GM12878 (cell line): ENCODE data around the gene DNAH11. TPM values are rescaled to one million over a fixed set of nuclear protein-coding genes. Genes with fewer than 3 reads are reported as not detected.

Experiments
- ATAC-seq: fragments of 200-7000 bp; cut with Tn5 transposase; 3 replicates; pipeline ENCODE4 v1.9.1; 2020; ENCODE audit warnings: mild to moderate bottlenecking, moderate library complexity
- BruUV-seq: library from RNA; stranded (reverse); fragments of 400-500 nt; replicated peaks from 2 replicates; lab custom pipeline; 2021; lab: Mats Ljungman, UMichigan
- CTCF ChIA-PET: fragments of 300-600 bp; sonication (Branson Sonifier 250); formaldehyde crosslinking; extraction: SDS; loops from one replicate; lab custom pipeline; 2021; ENCODE audit warnings: inconsistent platforms; lab: Yijun Ruan, JAX
- POLR2A ChIA-PET: fragments of 350-600 bp; formaldehyde crosslinking; extraction: SDS; loops from one replicate; lab custom pipeline; 2021; ENCODE audit warnings: inconsistent platforms; lab: Charles Lee
- RAD21 ChIA-PET: fragments of 300-600 bp; sonication (Branson Sonifier 250); formaldehyde crosslinking; loops from one replicate; lab custom pipeline; 2023; ENCODE audit warnings: antibody characterized with exemption; ENCODE audit not compliant: unreplicated experiment; lab: Charles Lee
- SMC1A ChIA-PET: fragments of 300-600 bp; sonication (Branson Sonifier 250); formaldehyde crosslinking; loops from one replicate; lab custom pipeline; 2023; ENCODE audit not compliant: unreplicated experiment, uncharacterized antibody; lab: Charles Lee
- DNase-seq: peaks from one replicate; pipeline ENCODE4 v3.0.0-alpha.2; 2011; ENCODE audit warnings: low read depth, low spot score
- FAIRE-seq: peaks from 3 replicates; lab custom pipeline; 2011; peaks lifted over from hg19 to GRCh38; lab: Jason Lieb, UNC
- H2AFZ ChIP-seq: 2 replicates; pipeline ENCODE4 v1.6.0; 2011; ENCODE audit warnings: low read depth, low read length, control low read depth; ENCODE audit not compliant: control insufficient read depth
- H3K27ac ChIP-seq: 2 replicates; pipeline ENCODE4 v1.5.1; 2011; ENCODE audit warnings: control low read depth; ENCODE audit not compliant: control insufficient read depth, insufficient read depth
- H3K27me3 ChIP-seq, 2 experiments: replicated peaks in 1 of 2; 2 replicates each; pipeline versions ENCODE4 v1.6.0 to v1.6.1; 2011; ENCODE audit warnings: low read length in 1 of 2; ENCODE audit not compliant: control insufficient read depth in 2 of 2, insufficient read depth in 2 of 2
- H3K36me3 ChIP-seq, 2 experiments: 2 replicates each; pipeline ENCODE4 v1.5.1; 2011; ENCODE audit warnings: low read length in 1 of 2; ENCODE audit not compliant: control insufficient read depth in 2 of 2, insufficient read depth in 2 of 2
- H3K4me1 ChIP-seq: 2 replicates; pipeline ENCODE4 v1.6.1; 2011; ENCODE audit warnings: mild to moderate bottlenecking, low read length, moderate library complexity, mixed read lengths; ENCODE audit not compliant: control insufficient read depth, insufficient read depth
- H3K4me2 ChIP-seq: 2 replicates; pipeline ENCODE4 v1.6.0; 2011; ENCODE audit warnings: control low read depth; ENCODE audit not compliant: control insufficient read depth, insufficient read depth
- H3K4me3 ChIP-seq: fragments of 200-600 bp; sonication (generic); 2 replicates; pipeline ENCODE4 v1.5.1; 2016
- H3K79me2 ChIP-seq: 2 replicates; pipeline ENCODE4 v1.6.0; 2011; ENCODE audit warnings: low read length; ENCODE audit not compliant: control insufficient read depth, insufficient read depth
- H3K9ac ChIP-seq: 2 replicates; pipeline ENCODE4 v1.8.0; 2011; ENCODE audit warnings: low read length, control low read depth, mixed read lengths; ENCODE audit not compliant: control insufficient read depth, insufficient read depth
- H3K9me3 ChIP-seq: replicated peaks from 3 replicates; pipeline ENCODE4 v1.5.1; 2011; ENCODE audit warnings: mild to moderate bottlenecking, low read length; ENCODE audit not compliant: control insufficient read depth, insufficient read depth
- H4K20me1 ChIP-seq: 2 replicates; pipeline ENCODE4 v1.6.0; 2011; ENCODE audit not compliant: control insufficient read depth, insufficient read depth
- CBFB ChIP-seq: IDR thresholded peaks from 2 replicates; pipeline ENCODE4 v1.6.1; 2016; ENCODE audit warnings: antibody characterized with exemption, low read depth
- CREB1 ChIP-seq: IDR thresholded peaks from 2 replicates; pipeline ENCODE4 v1.6.1; 2012; ENCODE audit warnings: low read depth, mild to moderate bottlenecking, inconsistent platforms
- POU2F2 ChIP-seq: IDR thresholded peaks from 3 replicates; pipeline ENCODE4 v1.6.1; 2011; ENCODE audit warnings: low read depth, mild to moderate bottlenecking, low read length, borderline replicate concordance
- RAD21 ChIP-seq: IDR thresholded peaks from 2 replicates; pipeline ENCODE4 v1.6.1; 2011; ENCODE audit warnings: mild to moderate bottlenecking, low read depth, low read length, moderate library complexity; ENCODE audit not compliant: insufficient read depth
- SMC3 ChIP-seq: IDR thresholded peaks from 2 replicates; pipeline ENCODE4 v1.6.1; 2011; ENCODE audit warnings: low read length, improper control_type of control experiment, borderline replicate concordance
- YY1 ChIP-seq: IDR thresholded peaks from 2 replicates; pipeline ENCODE4 v1.6.1; 2011; ENCODE audit warnings: low read depth, mild to moderate bottlenecking, low read length
- WGBS: methylation state at CpG from one replicate; pipeline ENCODE4 v1.1.6; 2016; ENCODE audit warnings: low lambda C conversion rate; ENCODE audit not compliant: insufficient replicate concordance, insufficient coverage; ENCODE audit errors: missing lambda C conversion rate; 5-methylcytosine and 5-hydroxymethylcytosine counted together
- in situ Hi-C: fragments of 300-500 bp; cut with MboI; formaldehyde crosslinking; loops from 9 replicates; pipeline ENCODE4 v1.14.3; 2018; ENCODE audit warnings: mixed read lengths
- intact Hi-C: fragments of 100-400 bp; cut with micrococcal nuclease; formaldehyde crosslinking; loops from one replicate; pipeline ENCODE4 v1.14.2; 2022; ENCODE audit not compliant: unreplicated experiment
- polyA plus RNA-seq, 11 experiments: library from polyadenylated mRNA; depleted of rRNA in 4 of 11; unstranded in 6 of 11; stranded (reverse) in 5 of 11; fragments of >200 nt; fragmentation: Nextera tagmentation in 4 of 11; fragmentation: Illumina TruSeq in 1 of 11; extraction: Ambion mirVana in 4 of 11; extraction: Trizol in 1 of 11; gene quantifications; 1 replicate in 1 of 11; 2 replicates in 10 of 11; pipeline versions ENCODE4 v1.2.1 to v1.2.3, GENCODE V29; 2011 to 2016; ENCODE audit warnings: inconsistent platforms in 2 of 11, missing spikeins in 2 of 11, low read depth in 1 of 11
- total RNA-seq, 4 experiments: library from RNA; depleted of rRNA in 3 of 4; stranded (reverse); fragments of >200 nt in 3 of 4; fragmentation: Illumina TruSeq in 1 of 4; extraction: Trizol in 1 of 4; gene quantifications; 2 replicates each; pipeline versions ENCODE4 v1.2.1 to v1.2.3, GENCODE V29; 2013 to 2021
- TF ChIP-seq, protein P1 (sequence below), 3 experiments: IDR thresholded peaks in 2 of 3; conservative IDR thresholded peaks in 1 of 3; 2 replicates each; pipeline ENCODE4 v1.5.1; 2011; ENCODE audit warnings: low read depth in 3 of 3, low read length in 3 of 3, mild to moderate bottlenecking in 3 of 3, control low read depth in 2 of 3, moderate library complexity in 2 of 3, inconsistent platforms in 1 of 3, mixed read lengths in 1 of 3; ENCODE audit not compliant: control insufficient read depth in 2 of 3, insufficient read depth in 1 of 3; ENCODE audit errors: extremely low read depth in 1 of 3

DNAH11 gene
- total and polyA plus RNA-seq, 10 of the 15 experiments (the other 5 are each of a cell fraction or from before 2014, with no cell fraction given): 0.03 to 0.56 (median 0.10) TPM

DNA sequence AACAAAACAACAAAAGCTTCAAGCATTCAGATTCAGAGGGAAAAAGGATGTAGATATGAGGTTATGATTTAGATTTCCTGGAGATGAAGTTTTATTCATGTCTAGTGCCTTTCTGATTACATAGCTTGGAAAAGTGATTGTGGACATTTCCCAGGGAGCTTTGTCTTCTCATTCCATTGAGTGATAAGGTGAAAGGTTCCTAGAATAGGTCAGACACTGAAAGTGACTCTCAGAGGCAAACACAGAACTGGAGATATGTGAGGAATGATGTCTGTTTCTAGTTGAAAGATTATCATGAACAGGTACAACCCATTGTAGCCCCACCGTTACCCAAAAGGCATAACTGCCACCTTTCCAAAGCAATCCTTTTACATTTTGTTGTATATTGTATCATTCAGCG, 223.4 kb downstream of the DNAH11 start:
- TF ChIP-seq CBFB (no peak), POU2F2 (no peak)
- FAIRE-seq (no peak), ATAC-seq (no peak), DNase-seq (no peak)
- H3K27me3 ChIP-seq: 0 out of 4 replicates have a peak, but pooled peaks cover 0 to under 1% of the 10 kb centered on the region in 2 experiments
- no peaks in the 10 kb centered on the region for H4K20me1 ChIP-seq
- H3K9me3 ChIP-seq: no peaks in the 10 kb centered on the region
- no peak overlapping the region for H3K4me3 ChIP-seq
- in situ Hi-C loops (loop anchor here (5.0 kb wide), 1 partner anchor 509 kb away; no protein-coding TSS in a partner anchor), intact Hi-C loops (loop anchor here (10.0 kb wide), 1 partner anchor 181 kb away; no protein-coding TSS in a partner anchor)
- no peak overlapping the region for H3K4me2 ChIP-seq
- no peak overlapping the region for H3K9ac ChIP-seq
- H3K79me2 ChIP-seq: no peaks in the 10 kb centered on the region
- H3K4me1 ChIP-seq: no peaks in the 10 kb centered on the region
- POLR2A ChIA-PET: no interaction called here
- WGBS: 0% methylated on average over 2 of the region's 2 CpGs
- SMC1A ChIA-PET: interaction anchor here (1.1 to 4.9 kb wide), 5 partner anchors 13 to 508 kb away, joined by 3 to 55 read pairs (median 4); no protein-coding TSS in a partner anchor
- no TSS peak for BruUV-seq
- RAD21 ChIA-PET: interaction anchor here (3.9 kb wide), 1 partner anchor 511 kb away, joined by 44 read pairs; no protein-coding TSS in a partner anchor
- no peak overlapping the region for H2AFZ ChIP-seq
- CTCF ChIA-PET: interaction anchor here (1.0 to 3.6 kb wide), 4 partner anchors 504 to 941 kb away, joined by 3 to 17 read pairs (median 4); no protein-coding TSS in a partner anchor
- no peaks in the 10 kb centered on the region for H3K36me3 ChIP-seq
- H3K27ac ChIP-seq: no peak overlapping the region

GRCh38 chr7:21767300-21767900, 224.6 kb downstream of the DNAH11 start:
- RAD21 ChIA-PET: interaction anchor here (0.7 to 3.9 kb wide), 7 partner anchors 96 to 531 kb away, joined by 3 to 44 read pairs (median 3); no protein-coding TSS in a partner anchor
- WGBS: 31% methylated on average over 6 of the region's 6 CpGs

More at GRCh38 chr7:21767300-21767900, 224.6 kb downstream of the DNAH11 start:
- ATAC-seq (peak; percentile 91), DNase-seq (peak; percentile 26), FAIRE-seq (peak; percentile 68)
- Histone ChIP-seq H3K9me3 (no peaks in the 10 kb centered on the region), H3K79me2 (no peaks in the 10 kb centered on the region), H3K36me3 (no peaks in the 10 kb centered on the region), H3K9ac (no peak overlapping the region), H2AFZ (no peak overlapping the region), H3K27me3 (0 out of 4 replicates have a peak, but pooled peaks cover 0 to 2% of the 10 kb centered on the region in 2 experiments), H3K4me2 (no peak overlapping the region), H4K20me1 (no peaks in the 10 kb centered on the region), H3K4me1 (no peaks in the 10 kb centered on the region), H3K27ac (no peak overlapping the region), H3K4me3 (no peak overlapping the region)
- intact Hi-C loops (loop anchor here (1.0 to 10.0 kb wide), 3 partner anchors 183 to 511 kb away; no protein-coding TSS in a partner anchor), in situ Hi-C loops (loop anchor here (5.0 kb wide), 1 partner anchor 510 kb away; no protein-coding TSS in a partner anchor)
- CTCF ChIA-PET: interaction anchor here (0.5 to 3.6 kb wide), 22 partner anchors 9 to 942 kb away, joined by 3 to 31 read pairs (median 4); no protein-coding TSS in a partner anchor
- SMC1A ChIA-PET: interaction anchor here (0.6 to 4.9 kb wide), 10 partner anchors 11 to 516 kb away, joined by 3 to 55 read pairs (median 3); no protein-coding TSS in a partner anchor
- POLR2A ChIA-PET: no interaction called here
- BruUV-seq: no TSS peak
- TF ChIP-seq YY1 (0 out of 2 replicates have a peak, but pooled peaks have one; percentile 19), CREB1 (no peak), SMC3 (peak; percentile 83), RAD21 (peak; percentile 92)
- TF ChIP-seq, protein P1, sequence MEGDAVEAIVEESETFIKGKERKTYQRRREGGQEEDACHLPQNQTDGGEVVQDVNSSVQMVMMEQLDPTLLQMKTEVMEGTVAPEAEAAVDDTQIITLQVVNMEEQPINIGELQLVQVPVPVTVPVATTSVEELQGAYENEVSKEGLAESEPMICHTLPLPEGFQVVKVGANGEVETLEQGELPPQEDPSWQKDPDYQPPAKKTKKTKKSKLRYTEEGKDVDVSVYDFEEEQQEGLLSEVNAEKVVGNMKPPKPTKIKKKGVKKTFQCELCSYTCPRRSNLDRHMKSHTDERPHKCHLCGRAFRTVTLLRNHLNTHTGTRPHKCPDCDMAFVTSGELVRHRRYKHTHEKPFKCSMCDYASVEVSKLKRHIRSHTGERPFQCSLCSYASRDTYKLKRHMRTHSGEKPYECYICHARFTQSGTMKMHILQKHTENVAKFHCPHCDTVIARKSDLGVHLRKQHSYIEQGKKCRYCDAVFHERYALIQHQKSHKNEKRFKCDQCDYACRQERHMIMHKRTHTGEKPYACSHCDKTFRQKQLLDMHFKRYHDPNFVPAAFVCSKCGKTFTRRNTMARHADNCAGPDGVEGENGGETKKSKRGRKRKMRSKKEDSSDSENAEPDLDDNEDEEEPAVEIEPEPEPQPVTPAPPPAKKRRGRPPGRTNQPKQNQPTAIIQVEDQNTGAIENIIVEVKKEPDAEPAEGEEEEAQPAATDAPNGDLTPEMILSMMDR (IDR thresholded peaks at IDR 0.05 in 2 of 3, conservative IDR thresholded peaks at IDR 0.05 in 1 of 3; ENCODE audit: control insufficient read depth in 2 of 3, extremely low read depth in 1 of 3, insufficient read depth in 1 of 3, low read depth in 3 of 3, low read length in 3 of 3): peak; percentile 59 to 81 (median 76); a peak in 5 of 6 replicates
